Fibroblast of pulmonary artery (primary cell): Measurements from ENCODE around the gene GPC5.

Source experiments
- DNase-seq: peaks from one replicate; pipeline ENCODE4 v3.0.0-alpha.2; 2010; ENCODE audit warnings: low read depth
- H3K4me3 ChIP-seq: replicated peaks from 2 replicates; pipeline ENCODE4 v1.5.1; 2011; ENCODE audit warnings: low read depth, mild to moderate bottlenecking, control low read depth, low read length, moderate library complexity
- CTCF ChIP-seq: IDR thresholded peaks from 2 replicates; pipeline ENCODE4 v1.5.1; 2011; ENCODE audit warnings: mild to moderate bottlenecking, control low read depth, low read length, inconsistent platforms; ENCODE audit errors: missing control alignments

GPC5 gene

GRCh38 chr13:91986761-91987483 is 588.5 kb downstream of the GPC5 start:
- DNase-seq = no peak
- no peak overlapping the region for H3K4me3 ChIP-seq
- TF ChIP-seq CTCF = no peak

DNA sequence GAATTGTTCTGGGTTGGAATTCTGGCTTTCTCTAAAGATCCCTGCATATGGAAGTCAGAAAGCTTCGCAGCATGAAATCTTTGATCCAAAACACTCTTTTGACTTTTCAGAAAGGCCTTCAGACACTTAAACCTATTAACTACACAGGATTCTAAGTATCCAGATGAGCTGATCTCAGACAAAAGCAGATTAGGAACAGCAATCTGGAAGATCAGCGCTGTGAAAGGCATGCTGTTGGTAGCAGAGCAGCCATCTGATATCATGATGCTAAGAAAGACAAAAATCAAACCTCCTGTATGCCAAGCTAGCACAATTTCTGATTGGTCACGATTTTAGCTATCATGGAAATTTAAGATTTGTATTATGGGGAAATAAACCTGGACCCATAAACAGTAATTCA is 589.9 kb downstream of the GPC5 start:
- no peak overlapping the region for H3K4me3 ChIP-seq
- DNase-seq = no peak
- TF ChIP-seq CTCF = no peak

- H3K4me3 ChIP-seq = no peak overlapping the region
- no peak for DNase-seq
- no peak for TF ChIP-seq CTCF
These were observed 614.4 kb downstream of the GPC5 start for GRCh38 chr13:92012787-92013186.

- TF ChIP-seq CTCF = no peak
- no peak overlapping the region for H3K4me3 ChIP-seq
- no peak for DNase-seq
These were observed 619.3 kb downstream of the GPC5 start for GRCh38 chr13:92017737-92018136.

GRCh38 chr13:92028695-92029094 is 630.3 kb downstream of the GPC5 start:
- no peak for DNase-seq
- TF ChIP-seq CTCF = no peak
- no peak overlapping the region for H3K4me3 ChIP-seq

GRCh38 chr13:92029641-92030040 is 631.2 kb downstream of the GPC5 start:
- TF ChIP-seq CTCF = no peak
- H3K4me3 ChIP-seq = no peak overlapping the region
- DNase-seq = no peak

GRCh38 chr13:92038905-92039304 is 640.5 kb downstream of the GPC5 start:
- DNase-seq = no peak
- TF ChIP-seq CTCF = no peak
- no peak overlapping the region for H3K4me3 ChIP-seq
